ENCODE results near the gene FRYL.

GRCh38 chr4:48796191-48796926, 16.3 kb upstream of the FRYL start:
- no peak for TF ChIP-seq CTCF (conservative IDR thresholded peaks at IDR 0.05)
- no peak for TF ChIP-seq EZH2 (IDR thresholded peaks at IDR 0.05; ENCODE audit: low read depth)

Data from PC-9 (cell line).